Stimulated activated CD4-positive, alpha-beta T cell treated with anti-CD3 and anti-CD28 coated beads, Interleukin-1b, Interleukin-23, amount 100 ng/mL, for 1 hour (primary cell): ENCODE data around the gene ST8SIA6.
"Not testable (repeated sequence)": the region's sequence is repeated elsewhere in the genome, so short reads cannot be mapped to it uniquely, and the experiment has no call there.

Experiments
- DNase-seq, 2 donors: peaks; one replicate each; pipeline ENCODE4 v3.0.0-alpha.2; 2020; ENCODE audit warnings: low read depth in 2 of 2

ST8SIA6 gene

GRCh38 chr10:17344206-17344605 lies 110.2 kb downstream of the ST8SIA6 start:
- DNase-seq: no peak

GRCh38 chr10:17343118-17343517 lies 111.3 kb downstream of the ST8SIA6 start:
- DNase-seq: no peak

GRCh38 chr10:17340144-17340829 lies 114.1 kb downstream of the ST8SIA6 start:
- DNase-seq: no peak

- no peak for DNase-seq
These were observed 119.3 kb downstream of the ST8SIA6 start for GRCh38 chr10:17335065-17335464.

GRCh38 chr10:17330501-17330900 lies 123.9 kb downstream of the ST8SIA6 start:
- no peak for DNase-seq

- DNase-seq: no peak
These were observed 128.0 kb downstream of the ST8SIA6 start for GRCh38 chr10:17326377-17326776.

- not testable (repeated sequence) for DNase-seq
These were observed 132.4 kb downstream of the ST8SIA6 start for GRCh38 chr10:17321957-17322356.

- no peak for DNase-seq
These were observed 137.8 kb downstream of the ST8SIA6 start for GRCh38 chr10:17316488-17317170.

GRCh38 chr10:17309435-17309834 lies 145.0 kb downstream of the ST8SIA6 start:
- no peak for DNase-seq

GRCh38 chr10:17307123-17307522 lies 147.3 kb downstream of the ST8SIA6 start:
- DNase-seq: no peak

- no peak for DNase-seq
These were observed 162.0 kb downstream of the ST8SIA6 start for GRCh38 chr10:17292375-17292774.

- DNase-seq: no peak
These were observed 164.2 kb downstream of the ST8SIA6 start for GRCh38 chr10:17290226-17290625.

GRCh38 chr10:17289763-17290162 lies 164.6 kb downstream of the ST8SIA6 start:
- no peak for DNase-seq

- no peak for DNase-seq
These were observed 167.5 kb downstream of the ST8SIA6 start for GRCh38 chr10:17286562-17287550.

- DNase-seq: no peak
These were observed 172.1 kb downstream of the ST8SIA6 start for GRCh38 chr10:17282311-17282710.

GRCh38 chr10:17278607-17279240 lies 175.7 kb downstream of the ST8SIA6 start:
- no peak for DNase-seq

- DNase-seq: no peak
These were observed 177.5 kb downstream of the ST8SIA6 start for GRCh38 chr10:17276756-17277424.

GRCh38 chr10:17273403-17273802 lies 181.0 kb downstream of the ST8SIA6 start:
- no peak for DNase-seq

- DNase-seq: no peak
These were observed 181.7 kb downstream of the ST8SIA6 start for GRCh38 chr10:17272648-17273047.
